Measurements from ENCODE around the gene GABBR2. TPM values are rescaled to one million over a fixed set of nuclear protein-coding genes. Genes with fewer than 3 reads are reported as not detected.

GABBR2 gene
- total and polyA plus RNA-seq, 2 of the 8 experiments (the other 6 are each of a cell fraction or from before 2014, with no cell fraction given) = 0.50 to 1.2 TPM

DNA sequence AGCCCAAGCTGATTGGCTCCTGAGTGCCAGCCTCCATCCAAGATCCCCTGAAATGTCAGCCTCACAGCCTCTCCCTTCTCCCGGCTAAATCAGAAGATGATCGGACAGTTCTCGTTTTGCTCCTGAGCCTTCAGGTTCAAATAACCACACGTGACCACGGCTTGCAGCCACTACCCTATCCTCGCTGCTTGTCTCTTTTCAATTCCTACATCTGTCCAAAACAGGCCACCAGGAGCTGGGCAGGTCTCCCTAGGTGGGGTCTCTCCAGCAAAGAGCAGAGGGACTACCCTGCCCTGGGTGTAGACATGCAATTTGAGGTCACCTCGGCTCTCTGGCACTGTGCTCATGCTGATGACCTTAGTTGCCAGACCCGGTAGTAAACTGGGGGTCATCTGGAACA, 229.3 kb downstream of the GABBR2 start:
- Histone ChIP-seq H2BK120ac (replicated peaks; ENCODE audit: low read depth, low read length) (no peak overlapping the region), H3K36me3 (ENCODE audit: control insufficient read depth in 2 of 4, insufficient read depth in 4 of 4, low read length in 3 of 4) (no peaks in the 10 kb centered on the region), H2BK15ac (ENCODE audit: low read length) (no peak overlapping the region), H3K4me2 (ENCODE audit: insufficient read depth in 1 of 2, low read depth in 2 of 2, low read length in 2 of 2) (no peak overlapping the region), H3K18ac (ENCODE audit: extremely low read depth, low read length) (no peak overlapping the region), H2AFZ (ENCODE audit: low read length) (no peak overlapping the region), H3K27ac (ENCODE audit: low read depth, low read length) (no peak overlapping the region), H3K14ac (ENCODE audit: insufficient read length) (no peak overlapping the region), H2BK5ac (ENCODE audit: low read depth, low read length) (no peak overlapping the region), H2BK12ac (ENCODE audit: low read depth, low read length) (no peak overlapping the region), H4K8ac (ENCODE audit: extremely low read depth, insufficient read depth, low read length) (no peak overlapping the region), H3K4me1 (replicated peaks in 1 of 4; ENCODE audit: control insufficient read depth in 3 of 4, insufficient read depth in 4 of 4, low read length in 3 of 4) (no peaks in the 10 kb centered on the region), H4K91ac (replicated peaks; ENCODE audit: insufficient read length, low read length) (no peak overlapping the region), H2BK20ac (ENCODE audit: low read length) (no peak overlapping the region), H3K9ac (replicated peaks in 1 of 4; ENCODE audit: extremely low read depth in 1 of 4, low read depth in 3 of 4, low read length in 3 of 4) (no peak overlapping the region), H3K9me3 (ENCODE audit: insufficient read depth in 2 of 2, low read depth in 1 of 2, low read length in 1 of 2) (no peaks in the 10 kb centered on the region), H4K20me1 (replicated peaks in 1 of 2; ENCODE audit: control insufficient read depth in 1 of 2, insufficient read depth in 2 of 2, low read length in 2 of 2) (no peaks in the 10 kb centered on the region), H3K27me3 (replicated peaks in 1 of 4; ENCODE audit: control insufficient read depth in 3 of 4, extremely low read depth in 1 of 4, insufficient read depth in 3 of 4, low read length in 3 of 4) (no peaks in the 10 kb centered on the region; a peak in 1 of 7 replicates), H3K23me2 (ENCODE audit: low read depth, low read length) (no peaks in the 10 kb centered on the region; the same call in 1 of the 2 replicates), H3K56ac (replicated peaks; ENCODE audit: insufficient read length, low read depth, low read length) (no peak overlapping the region), H3K4ac (replicated peaks; ENCODE audit: insufficient read length, low read depth, low read length) (no peak overlapping the region), H2AK5ac (ENCODE audit: low read depth, low read length) (no peak overlapping the region), H3K23ac (ENCODE audit: insufficient read length) (no peak overlapping the region), H3K79me2 (ENCODE audit: control insufficient read depth in 1 of 2, insufficient read depth in 2 of 2, low read length in 2 of 2) (no peaks in the 10 kb centered on the region), H3K4me3 (ENCODE audit: extremely low read depth in 1 of 4, insufficient read depth in 2 of 4, low read depth in 3 of 4, low read length in 4 of 4) (no peak overlapping the region), H3K79me1 (ENCODE audit: low read depth, low read length) (no peaks in the 10 kb centered on the region), H4K5ac (ENCODE audit: insufficient read length, low read depth, low read length) (no peak overlapping the region)
- no peak for FAIRE-seq
- ChIA-PET POLR2A (ENCODE audit: partially characterized antibody) (no interaction called here), CTCF (ENCODE audit: partially characterized antibody) (interaction anchor here (0.7 to 0.9 kb wide), 2 partner anchors 165 to 556 kb away, joined by 3 read pairs; no protein-coding TSS in a partner anchor)
- no peak for DNase-seq (ENCODE audit: low read depth in 1 of 2, low spot score in 2 of 2)
- 89% methylated on average over 8 of the region's 8 CpGs; no CpG with 5 or more reads in 1 of the 2 experiments for WGBS, 2 experiments (ENCODE audit: extremely low coverage in 1 of 2, insufficient coverage in 1 of 2, insufficient read length in 1 of 2, insufficient replicate concordance in 2 of 2, low coverage in 1 of 2, low lambda C conversion rate in 2 of 2, missing lambda C conversion rate in 1 of 2)
- TF ChIP-seq POU5F1 (IDR thresholded peaks at IDR 0.05; ENCODE audit: low read depth, low read length) = no peak
- TF ChIP-seq HDAC6 (IDR thresholded peaks at IDR 0.05; ENCODE audit: low read depth, low read length) = no peak
- no peak for TF ChIP-seq SUZ12 (IDR thresholded peaks at IDR 0.05; ENCODE audit: low read length)
- TF ChIP-seq TEAD4 (IDR thresholded peaks at IDR 0.05; ENCODE audit: low read depth, low read length) = no peak
- TF ChIP-seq RNF2 (IDR thresholded peaks at IDR 0.05; ENCODE audit: borderline replicate concordance, low read depth, low read length, missing control alignments, poor library complexity, severe bottlenecking) = no peak
- TF ChIP-seq MAFK (IDR thresholded peaks at IDR 0.05; ENCODE audit: low read depth, low read length) = no peak
- TF ChIP-seq, protein P1, sequence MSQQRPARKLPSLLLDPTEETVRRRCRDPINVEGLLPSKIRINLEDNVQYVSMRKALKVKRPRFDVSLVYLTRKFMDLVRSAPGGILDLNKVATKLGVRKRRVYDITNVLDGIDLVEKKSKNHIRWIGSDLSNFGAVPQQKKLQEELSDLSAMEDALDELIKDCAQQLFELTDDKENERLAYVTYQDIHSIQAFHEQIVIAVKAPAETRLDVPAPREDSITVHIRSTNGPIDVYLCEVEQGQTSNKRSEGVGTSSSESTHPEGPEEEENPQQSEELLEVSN (IDR thresholded peaks at IDR 0.05) = no peak
- TF ChIP-seq FOSL1 (IDR thresholded peaks at IDR 0.05; ENCODE audit: insufficient read depth, low read depth, low read length) = no peak
- no peak for TF ChIP-seq ZNF274 (IDR thresholded peaks at IDR 0.05; ENCODE audit: borderline replicate concordance, extremely low read depth, low read length)
- no peak for TF ChIP-seq CBX5 (IDR thresholded peaks at IDR 0.05; ENCODE audit: low read depth, low read length)
- no peak for TF ChIP-seq KDM1A (IDR thresholded peaks at IDR 0.05; ENCODE audit: borderline replicate concordance, low read length)
- no peak for TF ChIP-seq CREB1 (IDR thresholded peaks at IDR 0.05)
- no peak for TF ChIP-seq NRF1 (IDR thresholded peaks at IDR 0.05; ENCODE audit: low read depth, low read length)
- TF ChIP-seq GABPA (IDR thresholded peaks at IDR 0.05; ENCODE audit: borderline replicate concordance, insufficient read depth, low read length) = no peak
- no peak for TF ChIP-seq CEBPB (IDR thresholded peaks at IDR 0.05; ENCODE audit: low read depth, low read length)

All from H1 (cell line).